Sigmoid colon (tissue), 7 donors: ENCODE results near the gene CDH9. TPM values are rescaled to one million over a fixed set of nuclear protein-coding genes. Genes with fewer than 3 reads are reported as not detected.

Experiments
- DNase-seq: peaks from one replicate; pipeline ENCODE4 v3.0.0-alpha.2; 2019
- H3K27ac ChIP-seq, 4 donors: fragments of 200-600 bp; sonication (generic); one replicate each; pipeline ENCODE4 v1.5.1; 2016 to 2019; ENCODE audit warnings: mild to moderate bottlenecking in 1 of 4
- H3K27me3 ChIP-seq, 3 donors: fragments of 200-600 bp; sonication (generic); one replicate each; pipeline ENCODE4 v1.5.1; 2019; ENCODE audit warnings: mild to moderate bottlenecking in 1 of 3
- H3K36me3 ChIP-seq, 4 donors: fragments of 200-600 bp; sonication (generic); one replicate each; pipeline ENCODE4 v1.5.1; 2016 to 2019
- H3K4me1 ChIP-seq, 4 donors: fragments of 200-600 bp; sonication (generic); one replicate each; pipeline ENCODE4 v1.5.1; 2017 to 2019
- H3K4me3 ChIP-seq, 4 donors: fragments of 200-600 bp; sonication (generic); one replicate each; pipeline ENCODE4 v1.5.1; 2017 to 2019; ENCODE audit warnings: mild to moderate bottlenecking in 2 of 4, moderate library complexity in 1 of 4
- H3K9me3 ChIP-seq, 4 donors: fragments of 200-600 bp in 3 of 4; sonication (generic) in 3 of 4; one replicate each; pipeline versions ENCODE4 v1.5.1 to v1.6.1; 2013 to 2019
- CTCF ChIP-seq, 4 experiments: fragments of 450-650 bp in 3 of 4; fragments of 200-600 bp in 1 of 4; IDR thresholded peaks; one replicate each; pipeline ENCODE4 v1.5.1; 2016 to 2019; ENCODE audit warnings: antibody characterized with exemption in 4 of 4, mild to moderate bottlenecking in 3 of 4, moderate library complexity in 2 of 4
- EP300 ChIP-seq, 4 donors: sonication (generic); formaldehyde crosslinking; IDR thresholded peaks; one replicate each; pipeline ENCODE4 v1.6.1; 2017; ENCODE audit warnings: antibody characterized with exemption in 4 of 4
- POLR2A ChIP-seq, 2 donors: fragments of 450-650 bp; IDR thresholded peaks; one replicate each; pipeline ENCODE4 v1.6.1; 2016; ENCODE audit warnings: antibody characterized with exemption in 2 of 2, mild to moderate bottlenecking in 2 of 2, moderate library complexity in 2 of 2
- POLR2AphosphoS5 ChIP-seq, 4 donors: sonication (generic); formaldehyde crosslinking; IDR thresholded peaks; one replicate each; pipeline ENCODE4 v1.6.1; 2017; ENCODE audit warnings: antibody characterized with exemption in 4 of 4
- WGBS, 2 donors: extraction: QIAGEN DNeasy Blood & Tissue Kit; methylation state at CpG; one replicate each; pipeline ENCODE4 v1.1.7; 2013; 5-methylcytosine and 5-hydroxymethylcytosine counted together
- intact Hi-C: fragments of 100-400 bp; cut with DNase I; formaldehyde crosslinking; loops from one replicate; pipeline ENCODE4 v1.15.1; 2023
- polyA plus RNA-seq, 3 donors: library from polyadenylated mRNA; stranded (reverse); fragments of 200-250 nt; gene quantifications; one replicate each; pipeline ENCODE4 v1.2.3, GENCODE V29; 2013
- total RNA-seq, 4 donors: library from RNA; depleted of rRNA; stranded (reverse); fragments of >200 nt; gene quantifications; one replicate each; pipeline ENCODE4 v1.1.0, GENCODE V29; 2016
- donor health status: healthy with polysubstance abuse.
- donor health status: Bipolar disorder and iron deficiency.
- donor health status: healthy.

The CDH9 gene
- total and polyA plus RNA-seq, 7 donors: 0.81 TPM; not detected in 6

GRCh38 chr5:26883375-26883774, 155.0 kb downstream of the CDH9 start:
- no peak for DNase-seq
- no peak for TF ChIP-seq EP300 (IDR thresholded peaks at IDR 0.05)
- no peak for TF ChIP-seq CTCF (IDR thresholded peaks at IDR 0.05)
- TF ChIP-seq POLR2AphosphoS5 (IDR thresholded peaks at IDR 0.05): no peak
- TF ChIP-seq POLR2A (IDR thresholded peaks at IDR 0.05): no peak
- Histone ChIP-seq H3K36me3 (no peaks in the 10 kb centered on the region), H3K27me3 (no peaks in the 10 kb centered on the region), H3K27ac (no peak overlapping the region), H3K4me1 (no peaks in the 10 kb centered on the region), H3K9me3 (no peaks in the 10 kb centered on the region), H3K4me3 (no peak overlapping the region)
- intact Hi-C loops: no loop called here
- WGBS, 2 donors: 88 to 89% methylated on average over 5 of the region's 5 CpGs

- Histone ChIP-seq H3K9me3 (no peaks in the 10 kb centered on the region), H3K36me3 (no peaks in the 10 kb centered on the region), H3K4me1 (no peaks in the 10 kb centered on the region), H3K27me3 (no peaks in the 10 kb centered on the region), H3K27ac (no peak overlapping the region), H3K4me3 (no peak overlapping the region)
- no peak for DNase-seq
- 45 to 46% methylated on average over 2 of the region's 2 CpGs for WGBS, 2 donors
- intact Hi-C loops: no loop called here
- TF ChIP-seq POLR2A (IDR thresholded peaks at IDR 0.05) (no peak), POLR2AphosphoS5 (IDR thresholded peaks at IDR 0.05) (no peak), EP300 (IDR thresholded peaks at IDR 0.05) (no peak), CTCF (IDR thresholded peaks at IDR 0.05) (no peak)
These were observed 156.5 kb downstream of the CDH9 start for GRCh38 chr5:26881901-26882300.

GRCh38 chr5:26877154-26877553, 161.2 kb downstream of the CDH9 start:
- Histone ChIP-seq H3K27me3 (no peaks in the 10 kb centered on the region), H3K36me3 (no peaks in the 10 kb centered on the region), H3K4me3 (no peak overlapping the region), H3K9me3 (no peaks in the 10 kb centered on the region), H3K4me1 (no peaks in the 10 kb centered on the region), H3K27ac (no peak overlapping the region)
- intact Hi-C loops: no loop called here
- WGBS, 2 donors: 83 to 86% methylated on average over 4 of the region's 4 CpGs
- TF ChIP-seq POLR2AphosphoS5 (IDR thresholded peaks at IDR 0.05) (no peak), POLR2A (IDR thresholded peaks at IDR 0.05) (no peak), EP300 (IDR thresholded peaks at IDR 0.05) (no peak), CTCF (IDR thresholded peaks at IDR 0.05) (no peak)
- no peak for DNase-seq

- Histone ChIP-seq H3K27ac (no peak overlapping the region), H3K4me3 (no peak overlapping the region), H3K36me3 (no peaks in the 10 kb centered on the region), H3K27me3 (no peaks in the 10 kb centered on the region), H3K4me1 (no peaks in the 10 kb centered on the region), H3K9me3 (no peaks in the 10 kb centered on the region)
- TF ChIP-seq POLR2AphosphoS5 (IDR thresholded peaks at IDR 0.05): no peak
- TF ChIP-seq EP300 (IDR thresholded peaks at IDR 0.05): no peak
- TF ChIP-seq POLR2A (IDR thresholded peaks at IDR 0.05): no peak
- TF ChIP-seq CTCF (IDR thresholded peaks at IDR 0.05): no peak
- intact Hi-C loops: no loop called here
- no peak for DNase-seq
- 73 to 75% methylated on average over 3 of the region's 3 CpGs for WGBS, 2 donors
These were observed 166.0 kb downstream of the CDH9 start for GRCh38 chr5:26872337-26872736.

GRCh38 chr5:26869781-26870180, 168.6 kb downstream of the CDH9 start:
- Histone ChIP-seq H3K9me3 (no peaks in the 10 kb centered on the region), H3K27ac (no peak overlapping the region), H3K4me1 (no peaks in the 10 kb centered on the region), H3K36me3 (no peaks in the 10 kb centered on the region), H3K4me3 (no peak overlapping the region), H3K27me3 (no peaks in the 10 kb centered on the region)
- no peak for DNase-seq
- 89 to 97% methylated on average over 1 of the region's 1 CpG for WGBS, 2 donors
- intact Hi-C loops: no loop called here
- TF ChIP-seq POLR2A (IDR thresholded peaks at IDR 0.05) (no peak), POLR2AphosphoS5 (IDR thresholded peaks at IDR 0.05) (no peak), CTCF (IDR thresholded peaks at IDR 0.05) (no peak), EP300 (IDR thresholded peaks at IDR 0.05) (no peak)
